Panc1 (cell line): ENCODE data around the gene PABPN1L.

Experiments used
- CTCF ChIP-seq: fragments of 450-650 bp; IDR thresholded peaks from 2 replicates; pipeline ENCODE4 v1.5.1; 2017; ENCODE audit warnings: mild to moderate bottlenecking
- POLR2AphosphoS5 ChIP-seq: IDR thresholded peaks from 2 replicates; pipeline ENCODE4 v1.6.1; 2012; ENCODE audit warnings: mild to moderate bottlenecking, low read depth, low read length, moderate library complexity
- REST ChIP-seq, 2 experiments: IDR thresholded peaks; 2 replicates each; pipeline ENCODE4 v1.6.1; 2011 to 2012; ENCODE audit warnings: low read depth in 2 of 2, control low read depth in 1 of 2, low read length in 1 of 2, mild to moderate bottlenecking in 1 of 2, moderate library complexity in 1 of 2; ENCODE audit not compliant: insufficient read depth in 1 of 2
- SIN3A ChIP-seq: IDR thresholded peaks from 2 replicates; pipeline ENCODE4 v1.6.1; 2012; ENCODE audit warnings: low read depth, mild to moderate bottlenecking, low read length, moderate library complexity, borderline replicate concordance; ENCODE audit not compliant: insufficient read depth
- TCF7L2 ChIP-seq: IDR thresholded peaks from 2 replicates; pipeline ENCODE4 v1.6.1; 2011; ENCODE audit warnings: mild to moderate bottlenecking, low read depth, low read length, inconsistent platforms

- TF ChIP-seq CTCF, result no peak
- no peak for TF ChIP-seq POLR2AphosphoS5
- no peak for TF ChIP-seq REST (IDR thresholded peaks at IDR 0.05; ENCODE audit: insufficient read depth in 1 of 2, low read depth in 2 of 2, low read length in 1 of 2)
- TF ChIP-seq SIN3A, result no peak
- TF ChIP-seq TCF7L2, result no peak
Measured at GRCh38 chr16:88870608-88871348, 4.3 kb upstream of the PABPN1L start.
